GM19397 (cell line): ENCODE results near the gene ZBTB40.

Experiments used
- ATAC-seq: cut with Tn5 transposase; IDR thresholded peaks from one replicate; pipeline ENCODE4 v1.9.1; 2021; ENCODE audit warnings: mild to moderate bottlenecking, moderate library complexity; ENCODE audit not compliant: unreplicated experiment

ZBTB40 gene

GRCh38 chr1:22462928-22463327 is 11.3 kb downstream of the ZBTB40 start:
- ATAC-seq = no peak

GRCh38 chr1:22465015-22465565 is 13.4 kb downstream of the ZBTB40 start:
- no peak for ATAC-seq

- ATAC-seq = no peak
Measured at GRCh38 chr1:22465671-22466070, 14.0 kb downstream of the ZBTB40 start.

- no peak for ATAC-seq
Measured at GRCh38 chr1:22470227-22470626, 18.6 kb downstream of the ZBTB40 start.

- ATAC-seq = no peak
Measured at GRCh38 chr1:22471078-22471477, 19.4 kb downstream of the ZBTB40 start.

- ATAC-seq = no peak
Measured at GRCh38 chr1:22471610-22472009, 20.0 kb downstream of the ZBTB40 start.

- no peak for ATAC-seq
Measured at GRCh38 chr1:22472596-22472995, 20.9 kb downstream of the ZBTB40 start.

GRCh38 chr1:22473952-22474351 is 22.3 kb downstream of the ZBTB40 start:
- no peak for ATAC-seq

- no peak for ATAC-seq
Measured at GRCh38 chr1:22476566-22476965, 24.9 kb downstream of the ZBTB40 start.

GRCh38 chr1:22483121-22483520 is 31.5 kb downstream of the ZBTB40 start:
- no peak for ATAC-seq

- no peak for ATAC-seq
Measured at GRCh38 chr1:22484706-22485345, 33.2 kb downstream of the ZBTB40 start.

- no peak for ATAC-seq
Measured at GRCh38 chr1:22485431-22485830, 33.8 kb downstream of the ZBTB40 start.

GRCh38 chr1:22487781-22488180 is 36.1 kb downstream of the ZBTB40 start:
- no peak for ATAC-seq

- ATAC-seq = no peak
Measured at GRCh38 chr1:22488319-22488718, 36.7 kb downstream of the ZBTB40 start.

GRCh38 chr1:22489278-22489677 is 37.6 kb downstream of the ZBTB40 start:
- ATAC-seq = no peak

- no peak for ATAC-seq
Measured at GRCh38 chr1:22489823-22490222, 38.2 kb downstream of the ZBTB40 start.

GRCh38 chr1:22490309-22490708 is 38.7 kb downstream of the ZBTB40 start:
- no peak for ATAC-seq

- no peak for ATAC-seq
Measured at GRCh38 chr1:22491995-22492715, 40.5 kb downstream of the ZBTB40 start.

- ATAC-seq = no peak
Measured at GRCh38 chr1:22494144-22494543, 42.5 kb downstream of the ZBTB40 start.

GRCh38 chr1:22494943-22495579 is 43.4 kb downstream of the ZBTB40 start:
- ATAC-seq = no peak

GRCh38 chr1:22496536-22497160 is 45.0 kb downstream of the ZBTB40 start:
- no peak for ATAC-seq
